Kidney epithelial cell (primary cell): ENCODE data around the gene PLPP7. TPM values are rescaled to one million over a fixed set of nuclear protein-coding genes. Genes with fewer than 3 reads are reported as not detected.
"Not testable (repeated sequence)": the region's sequence is repeated elsewhere in the genome, so short reads cannot be mapped to it uniquely, and the experiment has no call there.

Experiments used
- DNase-seq: peaks from one replicate; pipeline ENCODE4 v3.0.0-alpha.2; 2010; ENCODE audit warnings: low read depth
- H3K27me3 ChIP-seq: 2 replicates; pipeline ENCODE4 v1.6.0; 2011; ENCODE audit warnings: low read length; ENCODE audit not compliant: control insufficient read depth, insufficient read depth
- H3K36me3 ChIP-seq: 2 replicates; pipeline ENCODE4 v1.5.1; 2011; ENCODE audit warnings: low read length; ENCODE audit not compliant: control insufficient read depth, insufficient read depth
- H3K4me3 ChIP-seq: 2 replicates; pipeline ENCODE4 v1.5.1; 2011; ENCODE audit warnings: low read depth, mild to moderate bottlenecking, control low read depth, low read length
- total RNA-seq: library from RNA; depleted of rRNA; stranded (reverse); fragments of >200 nt; gene quantifications from 2 replicates; pipeline ENCODE4 v1.2.3, GENCODE V29; 2015
- TF ChIP-seq, protein P1 (sequence below): IDR thresholded peaks from 2 replicates; pipeline ENCODE4 v1.5.1; 2011; ENCODE audit warnings: mild to moderate bottlenecking, moderate library complexity, low read length, control low read depth, inconsistent platforms; ENCODE audit not compliant: insufficient read depth, poor library complexity, severe bottlenecking

The PLPP7 gene
- total RNA-seq, 1 donor from 2014 or later: 4.6 TPM

DNA sequence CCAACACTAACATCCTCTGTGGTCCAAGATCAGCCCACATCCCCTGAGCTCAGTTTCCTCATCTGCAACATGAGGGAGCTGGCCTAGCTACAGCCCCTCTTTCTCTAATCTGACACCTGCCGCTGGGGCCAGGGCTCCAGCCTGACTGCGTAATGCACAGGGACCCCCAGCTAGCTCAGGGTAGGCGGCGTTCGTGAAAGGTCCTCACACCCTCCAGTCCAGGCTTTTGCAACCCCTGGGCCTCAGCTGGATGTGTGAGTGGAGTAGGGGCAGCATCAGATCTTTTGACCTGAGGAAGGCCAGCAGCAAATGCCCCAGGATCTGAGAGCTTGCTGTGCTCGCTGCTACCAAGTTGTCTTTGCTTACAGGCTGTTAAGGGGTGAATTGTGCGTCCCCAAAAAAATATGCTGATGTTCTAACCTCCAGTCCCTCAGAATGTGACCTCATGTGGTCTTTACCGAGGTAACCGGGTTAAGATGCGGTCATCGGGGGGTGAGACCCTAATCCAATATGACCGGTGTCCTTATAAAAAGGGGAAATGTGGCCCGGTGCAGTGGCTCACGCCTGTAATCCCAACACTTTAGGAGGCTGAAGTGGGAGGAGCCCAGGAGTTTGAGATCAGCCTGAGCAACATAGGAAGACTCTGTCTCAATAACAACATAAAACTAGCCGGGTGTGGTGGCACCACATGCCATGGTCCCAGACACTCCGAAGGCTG, 47.8 kb downstream of the PLPP7 start:
- TF ChIP-seq, protein P1, sequence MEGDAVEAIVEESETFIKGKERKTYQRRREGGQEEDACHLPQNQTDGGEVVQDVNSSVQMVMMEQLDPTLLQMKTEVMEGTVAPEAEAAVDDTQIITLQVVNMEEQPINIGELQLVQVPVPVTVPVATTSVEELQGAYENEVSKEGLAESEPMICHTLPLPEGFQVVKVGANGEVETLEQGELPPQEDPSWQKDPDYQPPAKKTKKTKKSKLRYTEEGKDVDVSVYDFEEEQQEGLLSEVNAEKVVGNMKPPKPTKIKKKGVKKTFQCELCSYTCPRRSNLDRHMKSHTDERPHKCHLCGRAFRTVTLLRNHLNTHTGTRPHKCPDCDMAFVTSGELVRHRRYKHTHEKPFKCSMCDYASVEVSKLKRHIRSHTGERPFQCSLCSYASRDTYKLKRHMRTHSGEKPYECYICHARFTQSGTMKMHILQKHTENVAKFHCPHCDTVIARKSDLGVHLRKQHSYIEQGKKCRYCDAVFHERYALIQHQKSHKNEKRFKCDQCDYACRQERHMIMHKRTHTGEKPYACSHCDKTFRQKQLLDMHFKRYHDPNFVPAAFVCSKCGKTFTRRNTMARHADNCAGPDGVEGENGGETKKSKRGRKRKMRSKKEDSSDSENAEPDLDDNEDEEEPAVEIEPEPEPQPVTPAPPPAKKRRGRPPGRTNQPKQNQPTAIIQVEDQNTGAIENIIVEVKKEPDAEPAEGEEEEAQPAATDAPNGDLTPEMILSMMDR: no peak
- Histone ChIP-seq H3K36me3 (no peaks in the 10 kb centered on the region), H3K4me3 (no peak overlapping the region), H3K27me3 (no peaks in the 10 kb centered on the region)
- no peak for DNase-seq

DNA sequence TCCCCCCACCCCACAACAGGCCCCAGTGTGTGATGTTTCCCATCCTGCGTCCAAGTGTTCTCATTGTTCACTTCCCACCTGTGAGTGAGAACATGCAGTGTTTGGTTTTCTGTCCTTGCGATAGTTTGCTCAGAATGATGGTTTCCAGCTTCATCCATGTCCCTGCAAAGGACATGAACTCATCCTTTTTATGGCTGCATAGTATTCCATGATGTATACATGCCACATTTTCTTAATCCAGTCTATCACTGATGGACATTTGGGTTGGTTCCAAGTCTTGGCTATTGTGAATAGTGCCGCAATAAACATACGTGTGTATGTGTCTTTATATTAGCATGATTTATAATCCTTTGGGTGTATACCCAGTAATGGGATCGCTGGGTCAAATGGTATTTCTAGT, 49.7 kb downstream of the PLPP7 start:
- not testable (repeated sequence) for H3K27me3 ChIP-seq, H3K4me3 ChIP-seq, H3K36me3 ChIP-seq, DNase-seq

DNA sequence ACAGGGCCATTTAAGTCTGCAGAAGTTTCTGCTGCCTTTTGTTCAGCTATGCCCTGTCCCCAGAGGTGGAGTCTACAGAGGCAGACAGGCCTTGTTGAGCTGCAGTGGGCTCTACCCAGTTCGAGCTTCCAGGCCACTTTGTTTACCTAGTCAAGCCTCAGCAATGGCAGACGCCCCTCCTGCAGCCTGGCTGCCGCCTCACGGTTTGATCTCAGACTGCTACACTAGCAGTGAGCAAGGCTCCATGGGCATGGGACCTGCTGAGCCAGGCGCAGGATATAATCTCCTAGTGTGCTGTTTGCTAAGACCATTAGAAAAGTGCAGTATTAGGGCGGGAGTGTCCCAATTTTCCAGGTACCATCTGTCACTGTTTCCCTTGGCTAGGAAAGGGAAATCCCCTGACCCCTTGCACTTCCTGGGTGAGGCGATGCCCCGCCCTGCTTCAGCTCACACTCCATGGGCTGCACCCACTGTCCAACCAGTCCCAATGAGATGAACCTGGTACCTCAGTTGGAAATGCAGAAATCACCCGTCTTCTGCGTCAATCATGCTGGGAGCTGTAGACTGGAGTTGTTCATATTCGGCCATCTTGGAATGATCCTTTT, 55.5 kb downstream of the PLPP7 start:
- H3K36me3 ChIP-seq, H3K27me3 ChIP-seq, H3K4me3 ChIP-seq, DNase-seq: not testable (repeated sequence)

DNA sequence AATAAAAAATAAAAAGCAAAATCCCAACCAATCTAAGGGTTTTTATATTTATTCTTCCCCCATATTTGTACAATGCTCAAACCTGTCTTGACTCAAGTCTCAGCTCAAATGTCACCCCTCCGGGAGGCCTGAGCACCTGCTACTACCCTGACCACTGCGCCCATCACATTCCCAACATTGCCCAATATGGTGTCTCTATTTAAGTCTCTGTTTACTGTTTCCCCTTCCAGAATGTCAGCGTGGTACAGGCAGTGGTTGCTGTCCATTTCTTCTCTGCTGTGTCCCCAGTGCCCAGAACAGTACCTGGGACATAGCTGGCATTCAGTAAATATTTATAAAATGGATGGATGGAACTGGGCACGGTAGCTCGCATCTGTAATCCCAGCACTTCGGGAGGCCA, 57.0 kb downstream of the PLPP7 start:
- TF ChIP-seq, protein P1: no peak
- Histone ChIP-seq H3K36me3 (no peaks in the 10 kb centered on the region), H3K27me3 (no peaks in the 10 kb centered on the region), H3K4me3 (no peak overlapping the region)
- DNase-seq: no peak

DNA sequence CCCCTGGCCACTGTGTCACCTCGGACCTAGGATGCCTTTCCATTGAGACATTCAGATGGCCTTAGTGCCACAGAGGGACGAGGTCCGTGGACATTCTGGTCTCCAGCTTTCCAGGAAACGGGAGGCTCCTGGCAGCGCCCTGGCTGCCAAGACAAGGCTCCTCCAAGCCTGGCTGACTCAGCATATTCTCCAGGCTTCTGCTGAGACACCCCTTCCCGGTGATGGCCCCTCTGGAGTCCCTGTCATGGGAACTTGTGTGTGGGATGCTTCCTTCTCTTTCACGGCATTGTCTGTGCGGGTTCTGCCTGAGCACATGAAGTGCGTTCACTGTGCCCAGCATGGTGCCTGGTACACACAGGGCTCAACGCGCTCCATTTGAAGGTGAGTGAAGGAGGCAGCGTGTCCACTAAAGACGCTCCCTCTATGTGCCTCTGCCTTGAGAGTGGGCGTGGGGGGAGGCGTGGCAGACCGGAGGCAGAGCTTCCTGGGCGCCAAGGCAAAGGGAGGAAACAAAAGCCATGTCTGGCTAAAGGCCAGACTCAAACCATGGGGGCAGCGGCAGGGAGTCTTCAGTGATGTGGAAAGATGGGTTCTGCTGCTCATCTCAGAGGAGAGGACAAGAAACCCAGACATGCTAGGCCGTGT, 58.0 kb downstream of the PLPP7 start:
- Histone ChIP-seq H3K27me3 (no peaks in the 10 kb centered on the region), H3K4me3 (no peak overlapping the region), H3K36me3 (no peaks in the 10 kb centered on the region)
- TF ChIP-seq, protein P1: no peak
- DNase-seq: no peak

DNA sequence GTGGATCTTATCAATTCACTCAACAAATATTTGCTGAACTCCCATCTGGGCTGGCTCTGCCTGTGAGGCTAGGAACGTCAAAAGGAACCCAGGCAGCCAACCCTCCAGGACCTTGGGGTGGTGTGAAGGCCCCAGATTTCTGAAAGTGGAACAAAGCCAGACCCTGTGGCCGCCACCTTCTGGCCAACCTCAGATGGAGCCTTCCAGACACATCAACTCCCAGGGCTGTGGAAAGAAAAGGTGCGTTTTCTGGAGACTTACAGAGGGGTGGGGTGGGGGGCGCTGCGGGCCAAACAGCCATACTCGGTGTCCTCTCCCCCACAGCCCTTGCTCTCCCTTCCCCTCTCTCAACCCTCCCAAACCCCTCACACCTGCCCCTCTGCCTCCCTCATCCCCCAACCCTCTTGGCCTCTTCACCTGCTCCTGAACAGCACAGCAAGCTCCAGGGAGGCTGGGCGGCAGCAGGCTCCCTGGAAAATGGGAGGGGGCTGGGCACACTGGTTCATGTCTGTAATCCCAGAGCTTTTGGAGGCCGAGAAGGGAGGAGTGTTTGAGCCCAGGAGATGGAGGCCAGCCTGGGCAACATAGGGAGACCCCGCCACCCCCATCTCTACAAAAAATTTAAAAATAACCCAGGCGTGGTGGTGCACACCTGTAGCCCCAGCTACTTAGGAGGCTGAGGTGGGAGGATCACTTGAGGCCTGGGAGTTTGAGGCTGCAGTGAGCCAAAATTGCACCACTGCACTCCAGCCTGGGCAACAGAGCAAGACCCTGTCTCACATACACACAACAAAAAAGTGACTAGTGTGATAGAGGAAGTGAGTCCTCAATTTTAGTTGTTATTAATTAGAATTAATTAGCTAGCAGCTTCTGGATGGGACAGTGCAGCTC, 59.4 kb downstream of the PLPP7 start:
- Histone ChIP-seq H3K4me3 (no peak overlapping the region), H3K36me3 (no peaks in the 10 kb centered on the region), H3K27me3 (no peaks in the 10 kb centered on the region)
- TF ChIP-seq, protein P1: no peak
- DNase-seq: no peak
